Left ventricle myocardium inferior (tissue), 1 donor: ENCODE data around the gene EZR. TPM values are rescaled to one million over a fixed set of nuclear protein-coding genes. Genes with fewer than 3 reads are reported as not detected.

Experiments used
- DNase-seq: peaks from one replicate; pipeline ENCODE4 v3.0.0-alpha.2; 2020
- H3K27ac ChIP-seq: fragments of 200-600 bp; replicated peaks from 2 replicates; pipeline ENCODE4 v1.8.0; 2021
- H3K27me3 ChIP-seq: fragments of 200-600 bp; 2 replicates; pipeline ENCODE4 v1.8.0; 2021; ENCODE audit warnings: low read depth
- H3K36me3 ChIP-seq: fragments of 200-600 bp; 2 replicates; pipeline ENCODE4 v1.8.0; 2021
- H3K4me1 ChIP-seq: fragments of 200-600 bp; 2 replicates; pipeline ENCODE4 v1.8.0; 2021
- H3K4me3 ChIP-seq: fragments of 200-600 bp; 2 replicates; pipeline ENCODE4 v1.8.0; 2021; ENCODE audit warnings: mild to moderate bottlenecking, moderate library complexity
- H3K9me3 ChIP-seq: fragments of 200-600 bp; replicated peaks from 2 replicates; pipeline ENCODE4 v1.8.0; 2021
- CTCF ChIP-seq: fragments of 200-600 bp; IDR thresholded peaks from 2 replicates; pipeline ENCODE4 v1.8.0; 2021; ENCODE audit warnings: antibody characterized with exemption, mild to moderate bottlenecking, borderline replicate concordance
- intact Hi-C: fragments of 100-400 bp; cut with micrococcal nuclease; formaldehyde crosslinking; loops from one replicate; pipeline ENCODE4 v1.11.0; 2022
- total RNA-seq: library from RNA; stranded (reverse); fragmentation: NEBNext Ultra II Directional; extraction: Animal tissue kit (Norgen Biotek cat#: 25700); gene quantifications from one replicate; pipeline ENCODE4 v1.2.1, GENCODE V29; 2021
- donor health status: DM: no; HTN: yes; CAD: no; lungs with severe emphysema.

Gene EZR
- total RNA-seq, 1 donor from 2014 or later, result 242 TPM

GRCh38 chr6:158766621-158767455 lies 52.3 kb downstream of the EZR start:
- peaks cover 61% of the 10 kb centered on the region for H3K4me1 ChIP-seq
- no peaks in the 10 kb centered on the region for H3K9me3 ChIP-seq
- peaks cover 78% of the 10 kb centered on the region for H3K36me3 ChIP-seq
- peak overlapping the region; percentile 85 for H3K27ac ChIP-seq
- intact Hi-C loops, result no loop called here
- DNase-seq, result no peak
- H3K4me3 ChIP-seq, result no peak overlapping the region
- no peak for TF ChIP-seq CTCF
- H3K27me3 ChIP-seq, result no peaks in the 10 kb centered on the region

GRCh38 chr6:158765499-158766068 lies 53.6 kb downstream of the EZR start:
- Histone ChIP-seq H3K27ac (no peak overlapping the region), H3K36me3 (peaks cover 65% of the 10 kb centered on the region)
- no peak for TF ChIP-seq CTCF

GRCh38 chr6:158764926-158765325 lies 54.2 kb downstream of the EZR start:
- Histone ChIP-seq H3K36me3 (peaks cover 59% of the 10 kb centered on the region), H3K27ac (no peak overlapping the region), H3K27me3 (no peaks in the 10 kb centered on the region), H3K4me1 (peaks cover 42% of the 10 kb centered on the region), H3K9me3 (no peaks in the 10 kb centered on the region), H3K4me3 (no peak overlapping the region)
- intact Hi-C loops, result no loop called here
- no peak for TF ChIP-seq CTCF
- no peak for DNase-seq

More at GRCh38 chr6:158765499-158766068, 53.6 kb downstream of the EZR start:
- no peak overlapping the region for H3K4me3 ChIP-seq
- no peak for DNase-seq
- intact Hi-C loops, result no loop called here
- no peaks in the 10 kb centered on the region for H3K27me3 ChIP-seq
- H3K9me3 ChIP-seq, result no peaks in the 10 kb centered on the region
- peaks cover 48% of the 10 kb centered on the region for H3K4me1 ChIP-seq

GRCh38 chr6:158764183-158764849 lies 54.9 kb downstream of the EZR start:
- Histone ChIP-seq H3K4me3 (no peak overlapping the region), H3K27me3 (no peaks in the 10 kb centered on the region), H3K27ac (no peak overlapping the region), H3K9me3 (no peaks in the 10 kb centered on the region), H3K4me1 (peaks cover 36% of the 10 kb centered on the region), H3K36me3 (peaks cover 52% of the 10 kb centered on the region)
- intact Hi-C loops, result no loop called here
- no peak for DNase-seq
- no peak for TF ChIP-seq CTCF

- Histone ChIP-seq H3K36me3 (peaks cover 45% of the 10 kb centered on the region), H3K27me3 (no peaks in the 10 kb centered on the region), H3K4me3 (no peak overlapping the region), H3K27ac (no peak overlapping the region), H3K4me1 (peaks cover 29% of the 10 kb centered on the region), H3K9me3 (no peaks in the 10 kb centered on the region)
- TF ChIP-seq CTCF, result no peak
- DNase-seq, result no peak
- intact Hi-C loops, result no loop called here
Measured at GRCh38 chr6:158763434-158764182, 55.6 kb downstream of the EZR start.
